Measurements from ENCODE around the gene SIAH1.
"Not testable (repeated sequence)": the region's sequence is repeated elsewhere in the genome, so short reads cannot be mapped to it uniquely, and the experiment has no call there.

SIAH1 gene

DNA sequence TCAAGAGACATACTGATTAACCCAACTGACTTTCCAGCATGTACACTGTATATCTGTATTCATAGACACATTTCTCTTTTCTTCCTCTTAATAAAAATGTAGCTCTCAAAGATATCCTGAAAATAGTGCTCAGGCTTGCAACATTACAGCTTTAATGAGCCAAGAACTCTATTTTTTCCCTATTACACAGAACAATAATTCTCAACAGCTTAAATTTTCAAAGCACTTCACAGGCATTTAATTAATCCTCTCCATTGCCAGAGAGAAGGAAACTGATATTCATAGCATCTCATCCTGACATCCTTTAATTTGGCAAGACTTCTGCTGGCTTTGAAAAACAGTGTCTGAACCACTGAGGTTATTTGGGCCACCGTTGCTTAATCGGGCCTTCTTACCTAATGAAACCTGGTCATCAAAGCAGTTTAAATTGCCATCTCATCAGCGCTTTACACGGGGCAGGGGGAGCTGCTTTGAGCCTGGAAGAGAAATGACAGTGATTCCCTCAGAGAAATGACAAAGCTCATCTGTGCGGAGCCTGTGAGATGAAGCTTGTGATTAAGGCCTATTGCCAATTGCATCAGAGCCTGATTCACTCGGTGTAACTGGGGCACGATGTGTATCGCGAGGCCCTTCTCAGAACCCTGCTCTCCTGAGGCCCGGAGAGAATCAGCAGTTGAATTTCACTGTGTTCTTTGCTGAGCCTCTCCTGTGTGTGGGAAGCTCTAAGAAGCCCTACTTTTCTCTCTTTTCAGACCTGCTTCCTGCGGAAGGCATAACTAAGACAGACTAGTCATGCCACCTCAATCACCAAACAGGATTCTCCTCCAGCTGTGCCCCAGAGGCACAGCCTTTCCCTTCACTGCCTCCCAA is 8.5 kb upstream of the SIAH1 start:
- DNase-seq (ENCODE audit: low read depth in 2 of 2) = no peak

DNA sequence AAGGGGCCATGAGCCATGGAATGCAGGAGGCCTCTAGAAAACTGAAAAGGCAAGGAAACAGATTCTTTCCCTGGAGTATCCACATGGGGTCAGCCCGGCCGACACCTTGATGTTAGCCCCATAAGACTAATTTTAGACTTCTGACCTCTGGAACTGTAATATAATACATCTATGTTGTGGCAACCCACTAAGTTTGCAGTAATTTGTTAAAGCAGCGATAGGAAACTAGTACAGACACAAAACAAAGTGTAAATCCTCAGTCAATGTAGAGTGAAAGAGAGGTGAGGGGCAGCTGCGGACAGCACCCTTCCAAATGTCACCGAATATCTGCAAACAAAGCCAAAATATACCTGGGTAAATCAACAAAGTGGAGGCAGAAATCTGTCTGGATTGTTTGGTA is 7.2 kb upstream of the SIAH1 start:
- no peak for DNase-seq (ENCODE audit: low read depth in 2 of 2)

DNA sequence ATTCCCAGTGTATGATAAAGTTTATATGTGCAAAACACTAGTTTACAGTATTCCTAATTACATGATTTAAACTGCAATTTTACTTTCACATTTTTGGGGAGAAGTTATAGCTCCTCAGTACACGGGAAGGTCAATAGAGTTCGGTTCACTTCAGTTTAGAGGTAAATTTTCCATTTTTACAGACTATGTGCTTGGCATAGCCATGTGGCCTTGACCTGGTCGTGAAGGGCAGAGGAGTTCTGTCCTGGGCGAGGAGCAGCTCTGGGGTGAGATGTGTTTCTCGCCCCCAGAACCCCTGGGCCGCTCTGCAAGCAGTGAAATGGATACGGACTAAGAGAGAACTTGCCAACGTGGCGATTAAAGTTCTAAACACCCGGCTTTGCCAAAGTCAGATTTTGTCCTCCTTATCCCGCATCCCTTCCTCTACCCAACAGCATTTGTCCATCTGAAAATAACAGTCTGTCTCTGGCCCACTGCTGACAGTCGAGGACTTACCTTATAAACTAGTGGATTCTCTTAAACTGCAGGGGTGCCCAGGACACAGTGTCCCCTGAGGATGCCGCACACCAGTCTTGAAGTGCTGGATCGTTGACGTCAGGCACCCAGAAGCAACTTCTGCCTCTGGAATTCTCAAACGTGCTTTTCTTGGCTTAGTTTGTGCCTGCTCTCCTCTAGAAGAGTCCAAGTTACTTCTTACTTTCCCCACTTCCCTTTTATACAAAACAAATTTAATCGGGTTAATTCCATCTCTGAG is 1.5 kb upstream of the SIAH1 start:
- DNase-seq (ENCODE audit: low read depth in 2 of 2) = no peak

DNA sequence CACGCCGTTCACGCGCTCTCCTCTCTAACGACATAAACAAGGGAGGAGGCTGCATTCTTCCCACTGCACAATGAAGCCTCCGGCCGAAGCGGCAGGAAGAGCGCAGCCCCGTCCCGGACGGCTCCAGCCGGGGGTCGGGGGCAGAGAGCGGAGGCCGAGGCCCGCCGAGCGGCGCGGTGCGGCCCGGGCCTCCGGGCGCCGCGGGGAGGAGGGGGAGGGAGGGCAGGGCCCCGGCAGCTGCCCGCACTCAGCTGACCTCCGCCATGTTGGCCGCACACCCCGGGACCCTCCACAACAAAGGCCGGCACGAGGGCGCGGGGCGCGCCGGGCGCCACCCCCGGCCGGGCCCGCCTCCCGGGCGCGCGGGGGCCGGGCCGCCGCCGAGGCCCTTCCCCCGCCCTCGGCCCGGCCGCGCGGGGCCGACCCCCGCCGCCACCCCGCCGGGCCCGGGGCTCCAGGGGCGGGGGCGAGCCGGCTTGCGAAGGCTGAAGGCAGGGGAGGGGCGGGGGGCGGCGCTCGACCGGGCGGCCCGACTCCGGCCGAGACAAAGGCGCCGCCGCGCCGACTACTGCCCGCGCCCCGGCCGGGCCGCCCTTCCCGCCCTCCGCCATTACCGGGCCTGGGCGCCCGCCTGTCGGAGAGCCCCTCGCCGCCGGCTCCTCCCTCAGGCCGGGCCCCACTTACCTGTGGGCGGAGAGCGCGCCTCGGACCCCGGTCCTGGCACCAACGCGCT is 527 bp downstream of the SIAH1 start:
- DNase-seq (ENCODE audit: low read depth in 2 of 2) = peak in 1 of 2 donors; percentile 7

DNA sequence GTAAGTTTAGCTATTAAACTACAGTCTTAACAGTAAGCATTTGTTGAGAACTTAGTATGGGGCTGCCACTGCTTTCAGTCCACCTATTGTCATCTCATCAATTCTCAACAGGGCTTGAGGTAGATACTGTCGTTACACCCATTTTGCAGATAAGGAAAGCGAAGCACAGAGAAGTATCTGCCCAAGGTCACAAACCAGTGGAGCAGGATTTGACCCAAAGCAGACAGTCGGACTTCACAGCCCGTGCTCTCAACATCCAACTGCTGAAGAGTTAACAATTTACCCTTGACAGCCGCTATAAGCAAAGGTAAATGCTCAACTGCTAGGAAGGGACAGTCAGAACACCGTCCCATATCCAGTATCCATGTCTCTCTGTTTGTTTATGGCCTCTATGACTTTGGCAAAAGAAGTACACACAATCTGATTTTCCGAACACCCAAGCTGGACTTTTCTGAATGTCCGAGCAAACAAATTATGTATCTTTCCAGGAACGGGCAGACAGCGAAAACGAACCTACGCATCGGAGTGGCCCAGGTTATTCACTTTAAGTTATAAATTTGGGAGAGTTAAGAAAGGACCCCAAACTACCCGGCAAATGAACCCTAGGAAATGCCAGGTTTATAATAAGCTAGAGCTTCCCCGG is 1.2 kb downstream of the SIAH1 start:
- no peak for DNase-seq (ENCODE audit: low read depth in 2 of 2)

DNA sequence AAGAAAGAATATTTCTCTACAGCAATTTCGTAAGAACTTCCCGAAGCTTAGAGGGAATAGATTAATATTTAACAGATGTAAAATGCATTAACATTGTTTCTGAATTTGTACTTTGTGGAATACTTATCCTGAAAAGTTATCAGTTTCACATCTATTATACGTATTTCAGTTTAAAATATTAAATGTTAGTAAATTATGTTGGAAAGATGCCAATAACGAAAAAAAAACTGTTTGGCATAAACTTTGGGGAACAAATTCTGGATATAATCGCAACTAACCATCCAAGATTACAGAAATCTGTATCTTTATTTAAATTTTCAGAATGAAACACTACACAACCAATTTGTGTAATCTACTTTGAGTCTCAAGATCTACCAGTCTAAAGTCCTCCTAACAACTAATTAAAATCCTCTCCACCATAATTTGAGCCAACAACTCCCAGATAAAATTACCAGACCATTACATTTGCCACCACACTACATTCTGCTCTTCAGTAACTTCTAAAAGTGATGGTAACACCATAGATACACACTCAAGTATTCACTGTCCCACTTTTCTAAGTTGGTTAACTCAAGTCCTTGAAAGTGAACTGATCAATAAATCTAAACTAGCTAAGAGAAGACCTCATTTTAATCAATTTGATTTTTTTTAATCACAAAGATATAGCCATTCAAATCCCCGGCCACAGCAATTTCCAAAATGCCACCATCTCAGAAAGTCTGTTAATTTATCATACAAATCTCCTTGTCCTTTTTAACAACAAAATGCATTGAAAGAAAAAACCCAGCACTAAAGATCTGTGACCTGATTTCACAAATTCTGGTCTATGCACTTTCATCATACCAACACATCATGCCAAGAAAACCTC is 2.0 kb downstream of the SIAH1 start:
- DNase-seq (ENCODE audit: low read depth in 2 of 2) = no peak

DNA sequence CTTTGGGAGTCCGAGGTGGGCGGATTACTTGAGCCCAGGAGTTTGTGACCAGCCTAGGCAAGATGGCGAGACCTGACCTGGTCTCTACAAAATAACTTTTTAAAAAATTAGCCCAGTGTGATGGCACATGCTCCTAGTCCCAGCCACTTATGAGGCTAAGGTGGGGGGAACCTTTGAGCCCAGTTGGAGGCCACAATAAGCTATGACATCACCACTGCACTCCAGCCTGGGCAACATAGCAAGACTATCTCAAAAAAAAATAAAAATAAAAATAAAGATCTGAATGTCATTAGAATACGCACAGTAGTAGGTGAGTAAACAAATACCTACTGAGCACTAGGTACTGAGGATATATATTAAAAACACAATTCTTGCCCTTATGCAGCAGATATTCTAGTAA is 3.1 kb downstream of the SIAH1 start:
- DNase-seq (ENCODE audit: low read depth in 2 of 2) = no peak

DNA sequence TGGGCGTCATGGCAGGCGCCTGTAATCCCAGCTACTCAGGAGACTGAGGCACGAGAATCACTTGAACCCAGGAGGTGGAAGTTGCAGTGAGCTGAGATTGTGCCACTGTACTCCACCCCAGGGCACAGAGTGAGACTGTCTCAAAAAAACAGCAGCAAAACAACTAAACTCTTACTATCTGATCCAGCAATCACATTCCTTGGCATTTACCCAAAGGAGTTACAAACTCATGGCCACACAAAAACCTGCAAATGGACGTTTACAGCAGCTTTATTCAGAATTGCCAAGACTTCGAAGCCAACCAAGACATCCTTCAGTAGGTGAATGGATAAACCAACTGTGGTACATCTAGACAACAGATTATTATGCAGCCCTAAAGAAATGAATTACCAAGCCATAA is 4.0 kb downstream of the SIAH1 start:
- no peak for DNase-seq (ENCODE audit: low read depth in 2 of 2)

DNA sequence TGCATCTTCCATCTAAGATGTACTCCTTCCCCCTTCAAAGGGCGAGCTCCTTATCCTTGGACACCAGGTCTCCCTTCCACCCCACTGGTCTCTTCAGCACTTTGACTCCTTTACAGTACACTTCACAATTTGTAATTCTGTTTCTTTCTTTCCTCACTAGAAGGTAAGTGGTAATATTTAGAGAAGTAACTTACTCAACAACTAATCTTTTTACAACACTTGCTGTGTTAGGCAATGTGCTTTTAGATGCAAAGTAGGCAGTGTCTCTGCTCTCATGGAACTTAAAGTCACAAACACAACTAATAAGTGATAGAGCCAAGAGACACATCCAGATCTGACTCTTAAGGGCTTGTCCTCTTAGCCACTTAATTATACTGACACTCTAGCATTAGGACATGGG is 6.4 kb downstream of the SIAH1 start:
- no peak for DNase-seq (ENCODE audit: low read depth in 2 of 2)

DNA sequence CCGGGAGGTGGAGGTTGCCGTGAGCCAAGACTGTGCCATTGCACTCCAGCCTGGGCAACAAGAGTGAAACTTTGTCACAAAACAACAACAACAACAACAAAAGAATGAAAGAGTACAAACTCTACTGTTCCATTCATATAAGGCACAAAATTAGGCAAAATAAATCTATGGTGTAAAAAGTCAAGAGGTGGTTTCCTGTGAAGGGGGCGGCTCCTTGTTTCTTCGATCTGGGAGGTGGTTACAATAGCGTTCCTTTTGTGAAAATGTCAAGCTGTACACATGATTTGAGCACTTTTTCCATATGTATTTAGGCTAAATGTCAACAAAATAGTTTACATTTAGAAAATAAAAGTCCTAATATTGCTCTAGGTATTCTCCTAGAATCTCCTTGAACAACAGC is 6.9 kb downstream of the SIAH1 start:
- no peak for DNase-seq (ENCODE audit: low read depth in 2 of 2)

DNA sequence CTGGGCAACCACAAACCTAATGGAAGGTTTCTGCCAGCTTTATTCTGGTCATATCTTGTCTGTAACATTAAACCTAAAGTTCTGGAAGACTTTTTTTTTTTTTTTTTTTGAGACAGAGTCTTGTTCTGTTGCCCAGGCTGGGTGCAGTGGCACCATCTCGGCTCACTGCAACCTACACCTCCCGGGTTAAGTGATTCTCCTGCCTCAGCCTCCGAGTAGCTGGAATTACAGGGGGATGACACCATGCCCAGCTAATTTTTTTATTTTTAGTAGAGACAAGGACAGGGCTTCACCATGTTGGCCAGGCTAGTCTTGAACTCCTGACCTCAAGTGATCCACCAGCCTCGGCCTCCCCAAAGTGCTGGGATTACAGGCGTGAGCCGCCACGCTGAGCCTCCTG is 7.9 kb downstream of the SIAH1 start:
- not testable (repeated sequence) for DNase-seq (ENCODE audit: low read depth in 2 of 2)

DNA sequence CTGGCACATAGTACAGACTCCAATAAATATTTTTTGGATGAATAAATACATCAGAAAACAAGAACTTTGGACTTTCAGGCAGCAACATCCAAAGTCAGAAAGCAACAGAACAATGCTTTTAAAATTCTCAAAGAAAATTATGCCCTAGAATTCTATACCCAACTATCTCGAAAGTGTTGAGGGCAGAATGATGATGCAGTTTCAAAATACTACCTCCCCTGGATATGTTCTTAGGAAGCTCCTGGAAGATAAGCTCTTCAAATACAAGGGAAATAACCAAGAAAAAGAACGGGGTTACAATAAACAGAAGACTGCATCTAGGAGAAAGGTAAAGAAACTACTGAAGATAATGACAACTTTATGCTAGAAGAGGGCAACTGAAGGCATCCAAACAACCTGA is 11.0 kb downstream of the SIAH1 start:
- DNase-seq (ENCODE audit: low read depth in 2 of 2) = no peak

DNA sequence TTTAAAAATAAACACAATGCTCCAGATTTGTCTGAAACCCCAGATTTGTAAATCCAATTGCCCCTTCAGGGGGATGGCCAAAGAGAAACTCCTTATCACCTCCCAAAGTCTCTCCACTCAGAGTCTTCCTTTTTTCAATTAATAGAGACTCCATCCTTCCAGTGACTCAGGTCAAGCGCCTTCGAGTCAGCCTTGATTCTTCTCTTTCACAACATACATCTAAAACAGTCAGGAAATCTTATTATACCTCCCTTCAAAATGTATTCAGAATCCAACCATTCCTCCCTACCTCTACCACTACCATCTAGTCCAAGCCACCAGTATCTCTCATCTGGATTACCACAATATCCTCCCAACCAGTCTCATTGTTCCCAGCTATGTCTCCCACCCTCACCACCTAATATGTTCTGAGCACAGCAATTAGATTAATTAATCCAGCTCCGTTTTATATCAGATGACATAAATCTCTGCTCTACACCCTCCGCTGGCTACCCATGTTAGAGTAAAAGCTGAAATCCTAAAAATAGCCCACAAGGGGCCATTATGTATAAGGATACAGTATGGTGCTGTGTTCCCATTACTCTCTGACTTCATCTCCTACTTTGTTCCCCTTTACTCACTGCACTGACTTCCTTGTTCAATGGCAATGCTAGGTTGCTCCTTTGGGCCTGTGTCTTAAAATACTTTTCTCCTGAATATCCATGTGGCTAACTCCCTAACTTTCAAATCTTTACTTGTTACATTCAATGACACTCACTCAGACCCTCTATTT is 11.8 kb downstream of the SIAH1 start:
- DNase-seq (ENCODE audit: low read depth in 2 of 2) = no peak

DNA sequence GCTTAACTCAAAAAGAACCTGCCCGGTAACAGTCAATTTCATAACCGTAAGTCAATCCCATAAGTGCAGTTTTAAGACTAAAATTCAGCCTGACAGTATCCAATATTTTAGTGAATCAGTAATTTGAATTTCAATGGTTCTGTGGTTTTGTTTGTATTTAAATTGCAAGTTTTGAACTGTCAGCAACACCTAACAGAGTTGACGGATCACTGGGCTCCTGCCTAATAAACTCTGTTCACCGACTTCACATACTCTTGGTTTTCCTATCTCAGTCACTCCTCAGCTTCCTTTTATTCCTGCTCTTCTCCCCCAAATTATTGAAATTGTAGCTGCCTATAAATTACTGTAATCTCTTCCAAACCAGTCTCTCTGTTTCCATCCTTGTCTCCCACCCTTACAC is 12.5 kb downstream of the SIAH1 start:
- no peak for DNase-seq (ENCODE audit: low read depth in 2 of 2)

DNA sequence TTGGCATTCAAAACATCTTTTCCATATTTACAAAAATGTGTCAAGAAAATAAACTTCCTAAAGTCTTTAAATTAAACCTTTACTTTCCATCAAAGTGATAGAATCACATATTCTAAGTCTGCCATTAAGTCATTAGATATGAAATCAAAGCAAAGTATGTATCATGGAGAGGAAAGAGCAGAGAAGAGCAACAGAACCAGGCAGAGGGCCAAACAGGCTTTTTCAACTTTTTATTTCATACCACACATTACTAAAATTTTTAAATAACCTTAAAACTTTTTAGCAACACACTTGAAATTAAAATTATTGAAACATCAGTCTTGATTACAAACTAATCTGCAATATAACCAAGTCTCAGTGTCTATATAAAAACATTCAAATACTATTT is 13.8 kb downstream of the SIAH1 start:
- DNase-seq (ENCODE audit: low read depth in 2 of 2) = no peak

DNA sequence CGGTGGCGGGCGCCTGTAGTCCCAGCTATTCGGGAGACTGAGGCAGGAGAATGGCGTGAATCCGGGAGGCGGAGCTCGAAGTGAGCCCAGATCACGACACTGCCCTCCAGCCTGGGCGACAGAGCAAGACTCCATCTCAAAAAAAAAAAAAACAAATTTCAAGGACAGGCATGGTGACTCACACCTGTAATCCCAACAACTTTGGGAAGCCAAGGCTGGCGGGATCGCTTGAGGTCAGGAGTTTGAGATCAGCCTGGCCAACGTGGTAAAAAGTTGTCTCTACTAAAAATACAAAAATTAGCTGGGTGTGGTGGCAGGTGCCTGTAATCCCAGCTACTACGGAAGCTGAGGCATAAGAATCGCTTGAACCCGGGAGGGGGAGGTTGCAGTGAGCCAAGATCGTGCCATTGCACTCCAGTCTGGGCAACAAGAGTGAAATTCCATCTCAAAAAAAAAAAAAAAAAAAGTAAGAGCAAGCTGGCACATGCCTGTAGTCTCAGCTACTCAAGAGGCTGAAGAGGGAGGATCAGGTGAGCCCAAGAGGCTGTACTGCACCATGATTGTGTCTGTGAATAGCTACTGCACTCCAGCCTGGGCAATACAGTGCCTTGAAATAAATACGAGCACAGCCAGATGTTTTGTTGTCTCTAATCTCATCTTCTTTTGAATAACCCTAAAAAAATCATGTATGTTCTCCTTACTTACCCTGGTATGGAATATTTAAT is 14.4 kb downstream of the SIAH1 start:
- DNase-seq (ENCODE audit: low read depth in 2 of 2) = not testable (repeated sequence)

DNA sequence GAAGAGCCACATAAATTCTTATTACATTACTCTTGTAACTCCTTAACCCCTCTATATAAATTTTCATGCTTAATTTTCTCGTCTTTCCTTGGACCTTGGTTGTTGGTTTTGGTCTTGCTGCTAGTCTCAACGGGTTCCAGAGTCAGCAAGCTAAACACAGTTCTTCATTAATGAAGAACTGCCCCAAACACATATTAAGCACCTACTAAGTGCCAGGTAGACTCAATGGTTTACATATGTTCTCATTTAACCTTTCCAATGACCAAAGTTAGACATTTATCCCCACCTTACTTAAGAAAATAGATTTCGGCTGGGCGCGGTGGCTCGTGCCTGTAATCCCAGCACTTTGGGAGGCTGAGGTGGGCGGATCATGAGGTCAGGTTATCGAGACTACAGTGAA is 15.0 kb downstream of the SIAH1 start:
- DNase-seq (ENCODE audit: low read depth in 2 of 2) = no peak

DNA sequence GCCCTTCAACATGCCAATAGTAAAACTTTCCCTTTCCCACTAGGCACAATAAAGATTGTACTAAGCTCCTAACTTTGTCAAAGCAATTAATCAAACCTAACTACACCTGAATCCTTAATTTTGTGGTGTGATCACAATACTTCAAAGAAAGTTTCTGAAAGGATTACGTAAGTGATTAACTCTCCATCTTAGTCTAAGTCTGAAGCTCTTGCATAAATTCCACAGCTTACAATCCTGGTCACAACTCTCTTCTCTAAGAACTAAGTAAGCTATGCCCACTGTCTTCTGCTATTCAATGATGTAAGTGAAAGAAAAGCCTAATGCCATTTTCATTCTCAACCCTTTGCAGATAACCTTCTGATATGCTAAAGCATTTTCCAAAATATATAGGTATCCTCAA is 15.4 kb downstream of the SIAH1 start:
- DNase-seq (ENCODE audit: low read depth in 2 of 2) = no peak

DNA sequence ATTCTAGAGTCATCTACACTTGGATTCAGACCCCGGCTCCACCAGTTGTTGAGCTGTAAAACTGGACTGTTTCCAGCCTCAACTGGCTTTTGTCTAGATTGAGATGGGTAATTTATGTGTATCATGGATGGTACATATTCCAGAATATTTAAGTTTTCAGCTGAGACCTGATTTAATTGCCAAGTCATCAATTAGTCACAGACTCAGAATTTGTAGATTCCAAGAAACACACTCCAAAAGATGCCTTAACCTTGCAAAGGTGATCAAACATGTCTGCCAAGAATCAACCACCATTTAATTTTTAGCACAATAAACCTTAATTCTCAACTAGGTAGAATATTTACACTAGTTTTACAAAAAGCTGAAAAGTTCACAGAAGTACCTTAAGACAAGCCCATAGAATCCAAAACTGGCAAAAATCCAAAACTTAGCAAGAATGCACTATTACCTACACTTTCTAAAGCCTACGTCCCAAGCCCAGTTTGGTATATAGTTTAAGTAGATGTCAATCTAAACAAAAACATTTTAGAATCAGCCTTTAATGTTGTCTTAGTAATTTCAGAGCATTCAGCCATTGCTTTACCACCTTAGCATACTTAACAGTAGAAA is 17.7 kb downstream of the SIAH1 start:
- DNase-seq (ENCODE audit: low read depth in 2 of 2) = no peak

Data from activated CD8-positive, alpha-beta memory T cell treated with anti-CD3 and anti-CD28 coated beads for 4 hours (primary cell).